Transverse colon (tissue), 3 donors: ENCODE measurements around the gene HIP1.

ENCODE experiments used
- POLR2A ChIP-seq: fragments of 450-650 bp; IDR thresholded peaks from one replicate; pipeline ENCODE4 v1.6.1; 2016; ENCODE audit warnings: antibody characterized with exemption, mild to moderate bottlenecking, moderate library complexity
- TF ChIP-seq, protein P1 (sequence below), 5 experiments: fragments of 200-600 bp in 3 of 5; fragments of 450-650 bp in 2 of 5; sonication (generic) in 3 of 5; IDR thresholded peaks; 1 replicate in 2 of 5; 2 replicates in 3 of 5; pipeline ENCODE4 v1.5.1; 2016 to 2017; ENCODE audit warnings: antibody characterized with exemption in 5 of 5, inconsistent platforms in 3 of 5, mild to moderate bottlenecking in 2 of 5, moderate library complexity in 1 of 5

- TF ChIP-seq, protein P1, sequence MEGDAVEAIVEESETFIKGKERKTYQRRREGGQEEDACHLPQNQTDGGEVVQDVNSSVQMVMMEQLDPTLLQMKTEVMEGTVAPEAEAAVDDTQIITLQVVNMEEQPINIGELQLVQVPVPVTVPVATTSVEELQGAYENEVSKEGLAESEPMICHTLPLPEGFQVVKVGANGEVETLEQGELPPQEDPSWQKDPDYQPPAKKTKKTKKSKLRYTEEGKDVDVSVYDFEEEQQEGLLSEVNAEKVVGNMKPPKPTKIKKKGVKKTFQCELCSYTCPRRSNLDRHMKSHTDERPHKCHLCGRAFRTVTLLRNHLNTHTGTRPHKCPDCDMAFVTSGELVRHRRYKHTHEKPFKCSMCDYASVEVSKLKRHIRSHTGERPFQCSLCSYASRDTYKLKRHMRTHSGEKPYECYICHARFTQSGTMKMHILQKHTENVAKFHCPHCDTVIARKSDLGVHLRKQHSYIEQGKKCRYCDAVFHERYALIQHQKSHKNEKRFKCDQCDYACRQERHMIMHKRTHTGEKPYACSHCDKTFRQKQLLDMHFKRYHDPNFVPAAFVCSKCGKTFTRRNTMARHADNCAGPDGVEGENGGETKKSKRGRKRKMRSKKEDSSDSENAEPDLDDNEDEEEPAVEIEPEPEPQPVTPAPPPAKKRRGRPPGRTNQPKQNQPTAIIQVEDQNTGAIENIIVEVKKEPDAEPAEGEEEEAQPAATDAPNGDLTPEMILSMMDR (IDR thresholded peaks at IDR 0.05), result no peak
- TF ChIP-seq POLR2A, result no peak
These were observed 115.2 kb downstream of the HIP1 start for GRCh38 chr7:75623390-75624133.
